GM18951 (cell line): ENCODE measurements around the gene BECN2.

Experiments
- POLR2A ChIP-seq: IDR thresholded peaks from 4 replicates; pipeline ENCODE4 v1.6.1; 2011; ENCODE audit warnings: mild to moderate bottlenecking; ENCODE audit not compliant: insufficient read length, insufficient read depth; ENCODE audit errors: extremely low read depth
- in situ Hi-C: fragments of 300-500 bp; cut with MboI; formaldehyde crosslinking; loops from one replicate; pipeline ENCODE4 v1.12.0; 2022; ENCODE audit warnings: low sequenced_read_pairs, mixed read lengths, inconsistent platforms; ENCODE audit not compliant: unreplicated experiment

Gene BECN2

DNA sequence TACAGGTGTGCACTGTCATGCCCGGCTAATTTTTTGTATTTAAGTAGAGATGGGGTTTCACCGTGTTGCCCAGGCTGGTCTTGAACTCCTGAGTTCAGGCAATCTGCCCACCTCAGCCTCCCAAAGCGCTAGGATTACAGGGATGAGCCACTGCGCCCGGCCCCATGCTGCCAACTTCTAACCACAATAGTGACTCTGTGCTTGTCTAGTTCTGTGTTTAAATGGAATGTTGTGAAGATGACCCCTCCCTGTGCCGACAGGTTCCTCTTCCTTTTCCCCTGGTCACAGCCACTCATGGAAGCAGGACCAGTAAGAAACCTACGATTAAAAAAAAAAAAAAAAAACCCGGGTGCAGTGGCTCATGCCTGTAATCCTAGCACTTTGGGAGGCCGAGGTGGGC is 36.6 kb downstream of the BECN2 start:
- in situ Hi-C loops, result no loop called here
- TF ChIP-seq POLR2A, result no peak

- TF ChIP-seq POLR2A, result no peak
- in situ Hi-C loops, result no loop called here
Observed at GRCh38 chr1:241997401-241997998, 39.9 kb downstream of the BECN2 start.

- in situ Hi-C loops, result no loop called here
- TF ChIP-seq POLR2A, result no peak
Observed at GRCh38 chr1:241998412-241998921, 40.9 kb downstream of the BECN2 start.

DNA sequence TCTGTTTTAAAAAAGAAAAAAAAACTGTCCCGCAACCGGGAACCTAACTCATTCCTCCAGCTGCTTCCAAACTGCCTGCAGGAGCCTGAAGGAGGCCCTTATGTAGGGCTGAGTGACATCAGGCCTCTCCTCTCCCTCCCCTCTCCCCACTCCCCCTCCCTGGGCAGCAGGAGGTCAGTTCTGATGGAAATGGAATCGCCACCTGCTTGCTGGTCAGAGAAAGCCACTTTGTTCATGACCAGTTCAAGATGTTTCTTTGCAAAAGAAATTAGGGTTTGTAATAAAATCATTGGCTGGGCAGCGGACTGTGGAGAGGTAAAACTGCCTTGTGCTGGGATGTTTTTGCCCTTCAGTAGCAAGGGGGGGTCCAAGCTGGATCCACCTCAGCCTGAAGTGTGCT is 41.5 kb downstream of the BECN2 start, which contains the start of gene MAP1LC3C:
MAP1LC3C (minus strand) TSS at position 73 of the 400 bp plus-strand sequence. CDS start 90 bp downstream, outside the sequence.
- in situ Hi-C loops, result no loop called here
- no peak for TF ChIP-seq POLR2A

DNA sequence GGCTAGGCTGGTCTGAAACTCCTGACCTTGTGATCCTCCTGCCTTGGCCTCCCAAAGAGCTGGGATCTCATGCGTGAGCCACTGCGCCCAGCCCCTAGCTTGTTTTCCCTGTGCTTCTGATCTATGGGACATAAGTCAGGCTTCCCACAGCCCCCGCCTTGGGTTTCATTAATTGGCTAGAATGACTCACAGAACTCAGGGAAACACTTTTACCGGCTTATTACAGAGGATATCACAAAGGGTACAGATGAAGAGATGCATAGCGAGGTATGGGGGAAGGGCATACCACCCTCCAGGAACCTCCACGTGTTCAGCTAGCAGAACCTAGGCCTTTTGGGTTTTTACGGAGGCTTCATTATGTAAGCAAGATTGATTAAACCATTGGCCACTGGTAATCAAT is 42.9 kb downstream of the BECN2 start:
- TF ChIP-seq POLR2A, result no peak
- in situ Hi-C loops, result loop anchor here (25.0 kb wide), 1 partner anchor 388 kb away; no protein-coding TSS in a partner anchor

GRCh38 chr1:242002072-242002471 is 44.5 kb downstream of the BECN2 start:
- in situ Hi-C loops, result loop anchor here (25.0 kb wide), 1 partner anchor 390 kb away; no protein-coding TSS in a partner anchor
- TF ChIP-seq POLR2A, result no peak

- in situ Hi-C loops, result loop anchor here (25.0 kb wide), 1 partner anchor 390 kb away; no protein-coding TSS in a partner anchor
- TF ChIP-seq POLR2A, result no peak
Observed at GRCh38 chr1:242002510-242002909, 44.9 kb downstream of the BECN2 start.

- no peak for TF ChIP-seq POLR2A
- in situ Hi-C loops, result loop anchor here (25.0 kb wide), 1 partner anchor 393 kb away; no protein-coding TSS in a partner anchor
Observed at GRCh38 chr1:242004751-242005495, 47.4 kb downstream of the BECN2 start.

- no peak for TF ChIP-seq POLR2A
- in situ Hi-C loops, result loop anchor here (25.0 kb wide), 1 partner anchor 394 kb away; no protein-coding TSS in a partner anchor
Observed at GRCh38 chr1:242005866-242006535, 48.4 kb downstream of the BECN2 start.

GRCh38 chr1:242006976-242007375 is 49.4 kb downstream of the BECN2 start:
- in situ Hi-C loops, result loop anchor here (25.0 kb wide), 1 partner anchor 395 kb away; no protein-coding TSS in a partner anchor
- TF ChIP-seq POLR2A, result no peak
